Stimulated activated CD8-positive, alpha-beta memory T cell treated with anti-CD3 and anti-CD28 coated beads, Interleukin-2, amount 100 ng/mL, for 1 hour (primary cell): ENCODE measurements around the gene C18orf32.
"Not testable (repeated sequence)": the region's sequence is repeated elsewhere in the genome, so short reads cannot be mapped to it uniquely, and the experiment has no call there.

ENCODE experiments used
- DNase-seq, 2 donors: peaks; one replicate each; pipeline ENCODE4 v3.0.0-alpha.2; 2020; ENCODE audit warnings: low read depth in 2 of 2

Gene C18orf32

DNA sequence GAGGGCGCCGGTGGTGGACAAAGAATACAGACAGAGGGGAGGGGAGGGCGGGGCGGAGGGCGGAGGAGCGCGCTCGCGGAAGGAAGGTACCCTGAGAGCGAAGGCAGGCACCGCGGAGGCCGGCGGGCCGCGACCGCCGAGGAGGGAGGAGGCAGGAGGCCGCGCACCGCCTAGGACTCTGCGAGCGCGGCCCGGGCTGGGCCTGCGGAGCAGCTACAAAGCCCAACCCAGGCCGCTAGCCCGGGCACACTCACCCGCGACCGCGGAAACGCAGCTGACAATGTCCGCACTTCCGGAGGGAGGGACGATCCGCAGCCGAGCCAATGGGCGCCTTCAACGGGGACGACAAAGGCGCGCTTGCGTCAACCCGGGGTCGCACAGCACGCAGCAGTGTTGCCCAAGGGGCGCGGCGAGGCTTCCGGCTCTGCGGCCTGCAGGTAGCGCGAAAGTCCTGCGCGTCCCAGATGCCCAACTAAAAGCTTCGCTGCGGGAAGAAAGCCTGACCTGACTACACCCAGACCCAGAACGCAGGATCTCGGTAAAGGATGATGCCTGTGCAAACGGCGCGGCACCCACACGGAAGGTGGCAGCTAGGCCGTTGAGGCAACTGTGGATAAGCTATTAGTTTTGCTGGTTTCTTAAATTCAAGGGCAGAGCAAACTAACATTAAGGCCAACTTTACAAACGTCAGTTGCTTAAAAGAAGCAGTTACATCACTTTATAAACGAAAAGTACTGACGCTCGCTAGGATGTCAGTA lies at the start of gene C18orf32:
TSS of gene C18orf32 (minus strand) at position 282 of the 758 bp plus-strand sequence. CDS start 3,486 bp downstream, outside the sequence.
- DNase-seq = peak; percentile 88 to 90

DNA sequence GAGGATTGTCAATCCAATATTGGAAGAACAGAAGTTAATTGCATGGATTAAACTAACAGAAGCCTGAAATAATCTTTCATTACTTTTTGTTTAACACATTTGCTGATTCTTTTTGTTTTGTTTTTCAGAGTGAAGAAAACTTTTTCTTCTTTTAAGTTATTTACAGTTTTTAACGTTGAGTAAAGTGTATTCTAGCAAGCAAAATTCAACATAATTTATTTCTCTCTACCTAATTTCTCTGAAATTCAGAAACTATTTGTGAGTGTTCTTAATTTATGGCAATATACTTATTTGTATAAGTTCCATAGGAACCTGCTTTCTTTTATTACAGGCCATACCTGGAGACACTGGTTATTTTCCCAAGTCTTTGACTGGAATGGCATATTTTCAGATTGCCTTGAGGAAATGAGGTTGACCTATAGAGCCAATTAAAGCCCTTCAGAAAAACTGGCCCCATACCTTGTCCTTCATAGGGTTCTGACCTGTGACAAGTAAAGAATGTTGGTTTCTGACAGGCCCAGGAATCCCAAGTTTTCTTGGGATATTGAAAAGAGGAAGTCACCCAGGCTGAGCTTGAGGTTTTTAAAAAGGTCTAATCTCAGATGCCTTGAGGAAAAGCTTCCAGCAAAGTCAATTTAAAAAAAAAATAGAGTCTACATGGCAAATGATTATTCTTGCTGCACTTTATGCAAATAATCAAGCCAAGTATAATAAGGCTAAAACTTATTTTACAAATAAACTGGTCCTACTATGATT lies 48.0 kb upstream of the C18orf32 start:
- DNase-seq = no peak

DNA sequence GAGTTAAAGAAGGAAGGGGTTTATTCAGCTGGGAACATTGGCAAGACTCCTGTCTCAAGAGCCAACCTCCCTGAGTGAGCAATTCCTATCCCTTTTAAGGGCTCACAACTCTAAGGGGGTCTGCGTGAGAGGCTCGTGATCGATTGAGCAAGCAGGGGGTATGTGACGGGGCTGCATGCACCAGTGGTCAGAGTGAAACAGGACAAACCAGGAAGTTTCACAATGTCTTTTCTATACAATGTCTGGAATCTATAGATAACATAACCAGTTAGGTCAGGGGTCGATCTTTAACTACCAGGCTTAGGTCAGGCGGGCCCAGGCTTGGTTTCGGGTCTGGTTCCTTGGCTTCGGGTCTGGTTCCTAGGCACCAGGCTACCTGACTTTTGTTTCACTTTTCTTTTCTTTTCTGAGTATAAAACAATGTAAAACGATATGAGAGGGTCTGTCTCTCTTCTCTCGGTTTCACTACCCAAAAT lies 44.7 kb upstream of the C18orf32 start:
- no peak for DNase-seq

DNA sequence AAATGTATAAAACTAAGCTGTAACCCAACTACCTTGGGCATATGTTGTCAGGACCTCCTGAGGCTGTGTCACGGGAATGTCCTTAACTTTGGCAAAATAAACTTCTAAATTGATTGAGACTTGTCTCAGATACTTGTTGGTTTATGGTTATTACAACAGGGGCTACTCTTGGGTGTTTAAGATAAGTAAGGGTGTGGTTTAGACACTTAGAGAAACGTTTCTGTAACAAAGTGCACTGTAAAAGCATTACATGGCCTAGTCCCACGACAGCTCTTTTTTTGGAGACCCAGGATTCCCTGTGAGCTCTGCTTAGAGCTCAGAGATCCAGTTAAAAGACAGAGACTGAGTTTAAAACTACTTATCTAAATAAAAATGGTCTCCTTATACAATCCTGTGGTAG lies 42.6 kb upstream of the C18orf32 start:
- DNase-seq = no peak

DNA sequence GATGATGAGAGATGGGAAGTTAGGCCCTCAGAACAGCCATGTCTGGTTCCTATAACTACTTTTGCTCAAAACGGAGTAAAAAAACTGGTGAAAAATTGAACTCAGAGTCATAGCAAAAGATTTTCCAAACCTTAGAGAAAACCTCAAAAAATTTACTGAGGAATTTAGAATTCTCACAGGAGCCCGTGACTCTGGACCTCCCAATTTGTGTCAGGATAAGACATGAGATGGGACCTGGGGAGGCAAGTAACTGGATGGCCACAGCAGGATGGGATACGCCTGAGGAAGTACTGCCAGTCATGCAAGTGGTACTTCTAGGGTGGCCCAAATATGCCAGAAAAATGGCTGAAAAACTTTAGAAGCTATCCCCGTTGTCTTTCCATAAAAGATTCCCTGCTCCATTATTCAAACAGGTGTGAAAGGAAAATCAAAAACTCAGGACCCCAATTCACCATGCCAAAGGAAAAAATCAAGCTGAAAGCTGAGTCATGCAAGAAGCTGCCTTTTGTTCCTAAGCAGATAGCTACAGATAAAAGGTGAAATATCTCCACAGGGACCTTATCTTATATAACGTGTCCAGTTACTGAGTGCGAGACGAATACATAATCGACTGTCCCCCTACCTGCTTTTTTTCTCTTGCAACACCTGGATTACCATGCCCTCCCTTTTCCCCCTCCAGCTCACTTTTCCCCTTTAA lies 40.7 kb upstream of the C18orf32 start:
- no peak for DNase-seq

DNA sequence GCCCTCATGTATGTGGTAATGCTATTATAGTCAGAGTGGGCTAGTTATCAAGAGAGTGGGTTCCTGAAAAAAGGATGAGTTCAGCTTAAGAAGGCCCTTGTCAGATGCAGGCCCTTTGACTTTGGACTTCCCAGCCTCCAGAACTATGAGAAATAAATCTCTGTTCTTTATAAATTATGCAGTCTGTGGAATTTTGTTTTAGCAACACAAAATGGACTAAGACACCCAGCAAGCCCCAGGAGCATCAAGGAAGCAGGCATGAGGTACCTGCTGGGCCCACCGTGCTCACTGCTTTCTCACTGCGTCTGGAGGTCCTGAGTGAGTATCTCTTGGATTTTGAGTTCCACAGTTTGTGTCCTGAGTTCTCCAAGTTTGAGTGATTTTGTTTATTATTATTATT lies 38.9 kb upstream of the C18orf32 start:
- no peak for DNase-seq

DNA sequence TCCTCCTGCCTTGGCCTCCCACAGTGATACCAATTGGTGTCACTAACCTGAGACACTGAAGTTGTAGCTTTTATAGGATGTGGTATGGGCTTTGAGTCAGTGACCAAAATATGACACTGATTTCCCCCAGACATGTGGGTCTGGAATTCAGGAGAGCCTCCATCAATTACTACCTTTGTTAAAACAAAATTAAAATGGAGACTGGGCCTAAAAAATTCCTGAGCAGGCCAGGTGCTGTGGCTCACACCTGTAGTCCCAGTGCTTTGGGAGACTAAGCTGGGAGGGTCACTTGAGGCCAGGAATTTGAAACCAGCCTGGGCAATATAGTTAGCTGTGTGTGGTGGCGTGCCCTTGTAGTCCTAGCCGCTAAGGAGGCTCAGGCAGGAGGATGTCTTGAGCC lies 37.9 kb upstream of the C18orf32 start:
- no peak for DNase-seq

DNA sequence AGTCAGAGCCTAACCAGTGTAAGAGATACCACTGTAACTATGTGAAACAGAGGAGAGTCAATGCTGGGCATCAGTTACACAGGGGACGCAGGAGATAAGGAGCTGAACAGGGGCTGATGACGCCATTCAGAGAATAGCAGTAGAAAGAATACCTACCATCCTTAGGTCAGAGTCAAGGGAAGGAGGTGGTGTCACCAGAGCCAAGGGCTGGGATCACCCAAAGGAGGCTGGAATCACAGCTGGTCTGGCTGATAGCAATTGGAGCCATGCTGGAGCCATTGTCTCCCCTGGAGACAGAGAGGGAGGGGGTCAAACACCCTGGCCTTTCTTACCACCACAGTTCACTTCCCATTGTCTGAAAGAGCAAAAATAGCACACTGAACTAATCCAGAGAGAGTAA lies 37.3 kb upstream of the C18orf32 start:
- no peak for DNase-seq

DNA sequence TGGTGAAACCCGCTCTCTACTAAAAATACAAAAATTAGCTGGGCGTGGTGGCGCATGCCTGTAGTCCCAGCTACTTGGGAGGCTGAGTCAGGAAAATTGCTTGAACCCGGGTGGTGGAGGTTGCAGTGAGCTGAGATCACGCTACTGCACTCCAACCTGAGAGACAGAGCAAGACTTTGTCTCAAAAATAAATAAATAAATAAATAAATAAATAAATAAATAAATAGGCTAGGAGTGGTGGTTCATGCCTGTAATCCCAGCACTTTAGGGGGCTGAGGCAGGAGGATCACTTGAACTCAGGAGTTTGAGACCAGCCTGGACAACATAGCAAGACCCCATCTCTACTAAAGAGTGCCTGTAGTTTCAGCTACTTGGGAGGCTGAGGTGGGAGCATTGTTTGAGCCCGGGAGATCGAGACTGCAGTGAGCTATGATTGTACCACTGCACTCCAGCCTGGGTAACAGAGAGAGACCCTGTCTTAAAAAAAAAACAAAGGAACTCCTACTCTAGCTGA lies 36.6 kb upstream of the C18orf32 start:
- not testable (repeated sequence) for DNase-seq

DNA sequence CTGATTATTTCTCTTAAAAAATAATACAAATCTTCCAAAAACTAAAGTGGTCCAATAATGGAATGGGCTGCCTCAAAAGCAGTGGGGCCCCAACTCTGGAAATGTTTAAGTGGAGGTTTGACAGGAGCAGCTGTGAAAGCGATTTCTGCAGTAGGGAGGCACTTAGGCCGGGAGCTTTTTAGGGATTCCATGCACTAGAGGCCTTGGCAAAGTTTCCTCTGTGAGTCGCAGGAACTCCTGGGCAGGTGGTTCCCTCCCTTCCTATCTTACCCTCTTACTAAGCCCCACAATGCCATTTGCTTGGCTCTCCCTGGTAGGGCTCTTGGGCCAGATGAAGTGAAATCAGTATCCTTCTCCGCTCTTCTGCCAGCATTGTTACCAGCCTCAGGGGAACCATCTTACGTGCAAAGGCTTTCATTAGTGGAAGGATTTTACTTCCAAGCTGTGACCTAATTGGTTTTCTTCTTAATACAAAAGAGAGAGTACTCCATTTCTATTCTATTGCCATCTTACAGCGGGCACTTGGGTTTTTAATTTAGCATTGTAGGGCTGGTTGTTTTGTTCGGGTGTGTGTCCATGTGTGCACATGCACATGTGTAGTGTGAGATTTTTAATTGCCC lies 34.3 kb upstream of the C18orf32 start:
- no peak for DNase-seq

DNA sequence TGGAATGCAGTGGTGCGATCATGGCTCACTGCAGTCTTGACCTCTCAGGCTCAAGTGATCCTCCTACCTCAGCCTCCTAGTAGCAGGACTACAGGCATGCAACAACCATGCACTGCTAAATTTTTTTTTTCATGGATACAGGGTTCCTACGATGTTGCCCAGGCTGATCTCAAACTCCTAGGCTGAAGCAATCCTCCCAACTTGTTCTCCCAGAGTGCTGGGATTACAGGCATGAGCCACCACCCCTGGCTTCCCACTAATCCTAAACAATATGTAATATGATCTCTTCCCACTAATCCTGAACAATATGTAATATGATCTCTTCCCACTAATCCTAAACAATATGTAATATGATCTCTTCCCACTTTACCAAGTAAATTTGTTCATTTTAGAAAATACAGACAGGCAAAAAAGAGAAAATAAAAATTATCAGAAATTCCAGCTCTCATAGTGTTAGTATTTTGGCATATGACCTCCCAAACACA lies 33.7 kb upstream of the C18orf32 start:
- no peak for DNase-seq

DNA sequence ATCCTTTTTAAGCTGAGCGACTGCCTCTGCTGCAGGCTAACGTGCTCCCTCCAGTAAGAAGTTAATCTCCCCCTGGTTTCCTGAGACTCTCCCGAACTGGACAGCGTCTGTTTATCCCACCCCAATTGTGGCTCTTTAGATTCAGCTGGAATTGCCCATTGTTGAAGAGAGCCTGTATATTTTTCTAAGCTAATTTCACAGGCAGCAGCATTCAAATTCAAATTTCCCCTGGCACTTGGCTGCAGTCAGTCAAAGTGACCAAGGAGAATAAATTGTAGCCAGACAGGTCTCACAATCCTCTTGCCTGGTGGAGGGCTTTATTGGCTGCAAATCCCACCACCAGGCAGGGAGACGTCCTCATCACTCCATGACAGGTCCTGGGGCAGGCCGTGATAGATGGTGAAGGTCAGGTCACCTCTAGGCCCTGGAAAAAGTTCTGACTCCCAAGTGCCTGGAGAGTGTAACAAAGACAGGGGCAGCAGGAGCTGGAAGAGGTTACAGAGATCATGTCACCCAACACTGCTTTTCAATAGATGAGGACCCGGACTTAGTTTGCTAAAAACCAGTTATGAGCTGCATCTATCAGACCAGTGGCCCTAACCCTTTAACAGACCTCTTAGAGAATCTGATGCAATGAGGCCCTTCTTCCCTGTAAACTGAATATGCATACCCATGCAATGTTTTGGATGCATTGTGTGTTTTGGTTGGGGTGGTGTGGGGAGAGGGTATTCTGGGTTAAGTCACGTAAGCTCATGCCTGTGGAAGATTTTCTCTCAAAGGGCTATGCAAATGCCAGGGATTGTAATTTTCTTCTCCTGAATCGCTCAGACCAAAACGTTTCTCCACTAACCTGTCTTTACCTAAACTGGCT lies 32.3 kb upstream of the C18orf32 start:
- no peak for DNase-seq

DNA sequence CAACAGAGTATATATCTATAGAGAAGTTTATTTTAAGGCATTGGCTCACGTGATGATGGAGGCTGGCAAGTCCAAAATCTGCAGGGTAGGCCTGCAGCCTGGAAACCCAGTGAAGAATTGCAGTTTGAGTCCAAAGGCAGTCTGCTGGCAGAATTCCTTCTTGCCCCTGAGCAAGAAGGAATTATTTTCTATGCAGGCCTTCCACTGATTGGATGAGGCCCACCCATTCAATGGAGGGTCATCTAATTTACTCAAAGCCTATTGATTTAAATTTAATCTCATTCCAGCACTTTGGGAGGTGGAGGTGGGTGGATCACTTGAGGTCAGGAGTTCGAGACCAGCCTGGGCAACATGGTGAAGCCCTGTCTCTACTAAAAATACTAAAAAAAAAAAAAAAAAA lies 30.4 kb upstream of the C18orf32 start:
- DNase-seq = no peak

DNA sequence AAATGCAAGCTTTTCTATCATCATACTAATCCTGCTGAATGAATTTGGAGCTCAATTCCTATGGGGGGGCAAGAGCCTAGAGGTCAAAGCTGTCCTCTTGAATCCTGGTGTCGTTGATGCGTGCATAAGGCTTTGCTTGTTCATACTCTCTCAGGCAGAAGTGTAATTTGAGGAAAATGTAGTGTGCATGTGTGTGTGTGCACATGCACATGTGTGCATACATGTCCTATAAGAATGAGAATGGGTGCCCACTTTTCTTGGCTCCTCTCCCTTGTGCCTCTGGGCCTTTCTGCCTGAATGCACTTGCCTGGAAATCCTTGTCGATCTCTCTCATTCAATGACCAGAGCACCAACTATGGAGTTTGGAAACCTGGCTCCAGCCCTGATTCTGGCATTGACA lies 28.5 kb upstream of the C18orf32 start:
- no peak for DNase-seq

DNA sequence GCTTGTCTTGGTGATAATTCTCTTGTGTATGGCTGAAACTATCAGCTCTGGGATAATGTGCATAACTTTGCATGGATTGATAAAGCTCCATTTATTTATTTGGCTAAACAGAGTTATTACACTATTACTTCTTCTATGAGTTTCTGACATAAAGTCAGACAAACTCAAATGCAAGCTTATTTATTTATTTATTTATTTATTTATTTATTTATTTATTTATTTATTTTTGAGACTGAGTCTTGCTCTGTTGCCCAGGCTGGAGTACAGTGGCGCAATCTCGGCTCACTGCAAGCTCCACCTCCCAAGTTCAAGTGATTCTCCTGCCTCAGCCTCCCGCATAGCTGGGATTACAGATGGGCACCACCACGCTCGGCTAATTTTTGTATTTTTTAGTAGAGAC lies 28.0 kb upstream of the C18orf32 start:
- DNase-seq = not testable (repeated sequence)

DNA sequence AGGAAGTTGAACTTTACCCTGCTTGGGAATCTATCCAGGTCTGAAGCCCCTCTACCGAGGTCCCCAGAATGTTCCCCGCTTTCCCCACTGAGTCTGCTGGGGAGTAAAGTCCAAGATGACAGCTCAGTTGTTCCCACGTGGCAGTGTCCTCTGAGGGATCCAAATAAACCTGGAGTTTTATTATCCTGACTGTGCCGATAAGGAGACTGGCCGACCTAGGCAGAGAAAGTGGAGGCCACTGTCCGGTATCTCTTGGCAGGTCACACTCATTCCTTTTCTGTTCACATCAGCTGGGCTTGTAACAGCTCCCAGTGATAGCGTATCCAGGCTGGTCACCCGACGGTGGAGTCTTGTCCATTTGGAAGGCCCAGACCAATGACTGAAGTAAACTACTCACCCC lies 27.5 kb upstream of the C18orf32 start:
- no peak for DNase-seq

DNA sequence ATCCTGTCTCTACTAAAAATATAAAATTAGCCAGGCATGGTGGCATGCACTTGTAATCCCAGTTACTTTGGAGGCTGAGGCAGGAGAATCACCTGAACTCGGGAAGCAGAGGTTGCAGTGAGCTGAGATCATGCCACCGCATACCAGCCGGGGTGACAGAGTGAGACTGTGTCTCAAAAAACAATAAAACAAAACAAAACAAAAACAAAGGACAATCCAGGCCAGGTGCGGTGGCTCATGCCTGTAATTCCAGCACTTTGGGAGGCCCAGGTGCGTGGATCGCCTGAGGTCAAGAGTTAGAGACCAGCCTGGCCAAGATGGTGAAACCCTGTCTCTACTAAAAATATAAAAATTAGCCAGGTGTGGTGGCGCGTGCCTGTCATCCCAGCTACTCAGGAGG lies 25.8 kb upstream of the C18orf32 start:
- not testable (repeated sequence) for DNase-seq

DNA sequence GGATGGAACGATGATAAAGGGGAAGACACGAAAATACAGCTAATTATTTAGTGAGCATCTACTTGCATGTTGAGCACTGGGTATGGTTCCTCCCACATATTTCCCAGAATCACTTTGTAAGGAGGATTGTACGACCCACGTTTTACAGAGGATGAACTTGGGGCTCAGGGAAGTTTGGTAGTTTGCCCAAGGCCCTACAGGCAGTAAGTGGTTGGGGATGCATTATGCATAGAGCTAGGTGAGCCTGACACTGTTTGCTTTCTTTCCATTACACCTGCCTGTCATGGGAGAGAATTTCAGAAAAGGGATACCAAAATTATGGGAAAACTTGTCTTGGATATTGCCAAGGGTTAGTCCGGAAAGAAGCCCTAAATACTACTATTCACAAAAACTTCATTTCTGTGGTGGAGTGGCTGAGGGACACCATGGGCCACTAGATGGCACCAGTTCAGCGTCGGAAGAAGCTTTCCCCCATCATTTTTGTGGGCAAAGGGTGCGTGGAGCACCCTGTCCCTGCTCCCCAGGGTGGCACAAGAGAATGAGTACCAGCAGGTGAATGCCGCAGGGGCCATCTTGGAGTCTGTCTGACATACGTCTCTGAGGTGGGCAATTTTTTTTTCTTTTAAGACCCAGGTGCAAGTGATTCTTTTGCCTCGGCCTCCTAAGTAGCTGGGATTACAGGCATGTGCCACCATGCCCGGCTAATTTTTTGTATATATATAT lies 23.5 kb upstream of the C18orf32 start:
- peak in 1 of 2 donors; percentile 26 for DNase-seq

DNA sequence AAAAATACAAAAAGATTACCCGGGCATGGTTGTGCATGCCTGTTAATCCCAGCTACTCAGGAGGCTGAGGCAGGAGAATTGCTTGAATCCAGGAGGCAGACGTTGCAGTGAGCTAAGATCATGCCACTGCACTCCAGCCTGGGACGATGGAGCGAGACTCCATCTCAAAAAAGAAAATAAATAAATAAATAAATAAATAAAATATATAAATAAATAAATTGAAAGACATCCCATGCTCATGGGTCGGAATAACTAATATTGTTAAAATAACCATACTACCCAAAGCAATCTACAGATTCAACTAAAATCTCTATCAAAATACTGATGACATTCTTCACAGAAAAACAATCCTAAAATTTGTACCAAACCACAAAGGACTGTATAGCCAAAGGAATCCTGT lies 19.4 kb upstream of the C18orf32 start:
- not testable (repeated sequence) for DNase-seq

DNA sequence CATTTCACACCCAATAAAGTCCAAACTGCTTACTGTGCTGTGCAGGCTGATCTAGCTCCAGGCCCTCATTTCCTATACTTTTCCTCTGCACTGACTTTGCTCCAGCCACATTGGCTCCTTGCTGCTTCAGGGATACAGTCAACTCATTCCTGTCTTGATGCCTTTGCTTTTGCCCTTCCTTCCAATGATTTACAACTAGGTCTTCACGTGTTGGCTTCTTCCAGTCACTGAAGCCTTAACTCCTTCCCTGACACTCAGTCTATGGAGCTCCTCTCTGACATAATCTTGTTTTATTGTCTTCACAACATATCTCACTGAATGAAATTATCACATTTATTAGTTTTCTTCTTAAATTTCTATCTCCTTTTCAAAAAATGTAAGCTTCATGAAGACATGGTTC lies 16.9 kb upstream of the C18orf32 start:
- DNase-seq = no peak
